ENCODE results near the gene FEV. TPM values are rescaled to one million over a fixed set of nuclear protein-coding genes. Genes with fewer than 3 reads are reported as not detected.

Gene FEV
- total RNA-seq, 3 donors from 2014 or later (not counting 1 experiment from before 2014, with no cell fraction given) = not detected

GRCh38 chr2:219019436-219019835 lies 34.5 kb upstream of the FEV start:
- no peak overlapping the region for H3K27ac Mint-ChIP-seq
- no peaks in the 10 kb centered on the region for H3K4me1 ChIP-seq (ENCODE audit: control insufficient read depth, insufficient read depth, low read length)
- peaks cover 4 to 6% of the 10 kb centered on the region in 2 donors for H3K27me3 Mint-ChIP-seq (ENCODE audit: low read depth in 2 of 2)
- no peaks in the 10 kb centered on the region for H3K4me1 Mint-ChIP-seq
- H3K4me3 Mint-ChIP-seq = no peak overlapping the region
- DNase-seq (no peak), ATAC-seq (no peak)
- no peaks in the 10 kb centered on the region for H3K9me3 Mint-ChIP-seq
- H3K36me3 ChIP-seq (ENCODE audit: control insufficient read depth, insufficient read depth, low read length) = no peaks in the 10 kb centered on the region
- intact Hi-C loops (cut with micrococcal nuclease) = no loop called here
- TF ChIP-seq CTCF (IDR thresholded peaks at IDR 0.05) = no peak
- H3K27ac ChIP-seq (ENCODE audit: low read length) = no peak overlapping the region
- H3K4me3 ChIP-seq (ENCODE audit: low read length) = no peak overlapping the region
- no peaks in the 10 kb centered on the region for H3K9me3 ChIP-seq (ENCODE audit: control insufficient read depth, insufficient read depth, low read length)
- no peaks in the 10 kb centered on the region for H3K36me3 Mint-ChIP-seq
- WGBS (ENCODE audit: insufficient coverage) = 78% methylated on average over 6 of the region's 6 CpGs
- H3K27me3 ChIP-seq (ENCODE audit: control insufficient read depth, insufficient read depth, low read length) = no peaks in the 10 kb centered on the region

- Histone ChIP-seq H3K27ac (ENCODE audit: low read length) (no peak overlapping the region), H3K36me3 (ENCODE audit: control insufficient read depth, insufficient read depth, low read length) (no peaks in the 10 kb centered on the region), H3K4me3 (ENCODE audit: low read length) (no peak overlapping the region), H3K9me3 (ENCODE audit: control insufficient read depth, insufficient read depth, low read length) (no peaks in the 10 kb centered on the region), H3K4me1 (ENCODE audit: control insufficient read depth, insufficient read depth, low read length) (no peaks in the 10 kb centered on the region), H3K27me3 (ENCODE audit: control insufficient read depth, insufficient read depth, low read length) (no peaks in the 10 kb centered on the region)
- TF ChIP-seq CTCF (IDR thresholded peaks at IDR 0.05) = no peak
- no peaks in the 10 kb centered on the region for H3K4me1 Mint-ChIP-seq
- no peak for DNase-seq
- no peak overlapping the region for H3K27ac Mint-ChIP-seq
- 88% methylated on average over 10 of the region's 10 CpGs for WGBS (ENCODE audit: insufficient coverage)
- intact Hi-C loops (cut with micrococcal nuclease) = no loop called here
- H3K9me3 Mint-ChIP-seq = no peaks in the 10 kb centered on the region
- no peak overlapping the region for H3K4me3 Mint-ChIP-seq
- no peak for ATAC-seq
- H3K27me3 Mint-ChIP-seq (ENCODE audit: low read depth in 2 of 2) = peaks cover 4 to 11% of the 10 kb centered on the region in 2 donors
- H3K36me3 Mint-ChIP-seq = no peaks in the 10 kb centered on the region
These were observed 33.7 kb upstream of the FEV start for GRCh38 chr2:219018726-219019125.

- ATAC-seq = no peak
- peaks cover 6 to 11% of the 10 kb centered on the region in 2 donors for H3K27me3 Mint-ChIP-seq (ENCODE audit: low read depth in 2 of 2)
- 81% methylated on average over 7 of the region's 7 CpGs for WGBS (ENCODE audit: insufficient coverage)
These were observed 33.3 kb upstream of the FEV start for GRCh38 chr2:219018286-219018685.

More at GRCh38 chr2:219018286-219018685, 33.3 kb upstream of the FEV start:
- H3K4me3 ChIP-seq (ENCODE audit: low read length) = no peak overlapping the region
- TF ChIP-seq CTCF (IDR thresholded peaks at IDR 0.05) = no peak
- H3K36me3 ChIP-seq (ENCODE audit: control insufficient read depth, insufficient read depth, low read length) = no peaks in the 10 kb centered on the region
- Mint-ChIP-seq H3K4me3 (no peak overlapping the region), H3K9me3 (no peaks in the 10 kb centered on the region), H3K27ac (no peak overlapping the region), H3K36me3 (no peaks in the 10 kb centered on the region), H3K4me1 (no peaks in the 10 kb centered on the region)
- no peaks in the 10 kb centered on the region for H3K9me3 ChIP-seq (ENCODE audit: control insufficient read depth, insufficient read depth, low read length)
- no peak overlapping the region for H3K27ac ChIP-seq (ENCODE audit: low read length)
- no peaks in the 10 kb centered on the region for H3K4me1 ChIP-seq (ENCODE audit: control insufficient read depth, insufficient read depth, low read length)
- intact Hi-C loops (cut with micrococcal nuclease) = no loop called here
- H3K27me3 ChIP-seq (ENCODE audit: control insufficient read depth, insufficient read depth, low read length) = no peaks in the 10 kb centered on the region
- DNase-seq = no peak

Measured in natural killer cell (primary cell).